HG03432 (cell line): ENCODE data around the gene SLC18A3.

ENCODE experiments used
- ATAC-seq: cut with Tn5 transposase; IDR thresholded peaks from one replicate; pipeline ENCODE4 v1.9.1; 2021; ENCODE audit warnings: mild to moderate bottlenecking, moderate library complexity; ENCODE audit not compliant: unreplicated experiment

The SLC18A3 gene

DNA sequence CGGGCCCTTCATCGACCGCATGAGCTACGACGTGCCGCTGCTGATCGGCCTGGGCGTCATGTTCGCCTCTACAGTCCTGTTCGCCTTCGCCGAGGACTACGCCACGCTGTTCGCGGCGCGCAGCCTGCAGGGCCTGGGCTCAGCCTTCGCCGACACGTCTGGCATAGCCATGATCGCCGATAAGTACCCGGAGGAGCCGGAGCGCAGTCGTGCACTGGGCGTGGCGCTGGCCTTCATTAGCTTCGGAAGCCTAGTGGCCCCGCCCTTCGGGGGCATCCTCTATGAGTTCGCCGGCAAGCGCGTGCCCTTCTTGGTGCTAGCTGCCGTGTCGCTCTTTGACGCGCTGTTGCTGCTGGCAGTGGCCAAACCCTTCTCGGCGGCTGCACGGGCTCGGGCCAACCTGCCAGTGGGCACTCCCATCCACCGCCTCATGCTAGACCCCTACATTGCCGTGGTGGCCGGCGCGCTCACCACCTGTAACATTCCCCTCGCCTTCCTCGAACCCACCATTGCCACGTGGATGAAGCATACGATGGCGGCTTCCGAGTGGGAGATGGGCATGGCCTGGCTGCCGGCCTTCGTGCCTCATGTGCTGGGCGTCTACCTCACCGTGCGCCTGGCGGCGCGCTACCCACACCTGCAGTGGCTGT is 1.2 kb downstream of the SLC18A3 start:
- ATAC-seq = no peak

DNA sequence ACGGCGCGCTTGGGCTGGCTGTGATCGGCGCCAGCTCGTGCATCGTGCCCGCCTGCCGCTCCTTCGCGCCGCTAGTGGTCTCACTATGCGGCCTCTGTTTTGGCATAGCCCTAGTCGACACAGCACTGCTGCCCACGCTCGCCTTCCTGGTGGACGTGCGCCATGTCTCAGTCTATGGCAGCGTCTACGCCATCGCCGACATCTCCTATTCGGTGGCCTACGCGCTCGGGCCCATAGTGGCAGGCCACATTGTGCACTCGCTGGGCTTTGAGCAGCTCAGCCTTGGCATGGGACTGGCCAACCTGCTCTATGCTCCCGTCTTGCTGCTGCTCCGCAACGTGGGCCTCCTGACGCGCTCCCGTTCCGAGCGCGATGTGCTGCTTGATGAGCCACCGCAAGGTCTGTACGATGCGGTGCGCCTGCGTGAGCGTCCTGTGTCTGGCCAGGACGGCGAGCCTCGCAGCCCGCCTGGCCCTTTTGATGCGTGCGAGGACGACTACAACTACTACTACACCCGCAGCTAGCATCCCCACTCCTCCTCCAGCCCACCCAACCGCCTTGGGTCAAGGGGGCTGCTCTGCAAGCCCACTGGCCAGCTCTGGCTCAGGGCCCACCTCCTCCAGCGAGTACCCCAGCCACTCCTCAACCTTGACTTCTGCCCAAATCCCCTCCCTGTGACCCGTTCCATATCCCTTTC is 1.9 kb downstream of the SLC18A3 start:
- ATAC-seq = no peak

DNA sequence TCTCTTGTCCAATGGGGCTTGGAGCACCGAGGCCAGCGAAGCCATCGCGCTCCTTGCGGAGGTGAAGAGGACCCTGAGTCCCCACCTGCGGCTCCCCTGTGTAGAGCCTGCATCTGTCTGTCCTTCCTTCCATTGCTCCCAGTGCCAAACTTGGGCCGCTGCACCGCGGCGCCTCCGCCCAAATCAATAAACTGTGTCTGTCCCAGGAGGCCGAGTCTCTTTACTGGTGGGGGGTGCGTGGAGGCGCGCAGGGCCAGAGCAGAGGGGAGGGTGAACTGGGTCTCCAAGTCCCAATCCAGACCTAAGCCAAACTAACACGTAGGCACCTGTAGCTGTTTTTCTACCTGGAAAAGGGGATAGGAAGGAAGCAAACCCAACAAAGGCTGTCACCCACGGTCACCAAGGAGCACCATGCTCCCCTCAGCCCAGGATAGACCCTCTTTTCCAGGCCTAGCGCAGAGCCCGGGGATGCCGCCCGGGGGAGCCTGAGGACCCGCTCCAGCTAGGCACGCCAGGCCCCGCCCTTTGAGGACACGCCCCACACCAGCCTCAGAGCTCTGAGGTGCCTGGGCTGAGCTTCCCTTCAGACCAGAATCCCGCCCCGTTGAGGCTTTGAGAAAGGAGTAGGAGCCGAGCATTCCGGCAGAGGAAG is 2.5 kb downstream of the SLC18A3 start:
- no peak for ATAC-seq

DNA sequence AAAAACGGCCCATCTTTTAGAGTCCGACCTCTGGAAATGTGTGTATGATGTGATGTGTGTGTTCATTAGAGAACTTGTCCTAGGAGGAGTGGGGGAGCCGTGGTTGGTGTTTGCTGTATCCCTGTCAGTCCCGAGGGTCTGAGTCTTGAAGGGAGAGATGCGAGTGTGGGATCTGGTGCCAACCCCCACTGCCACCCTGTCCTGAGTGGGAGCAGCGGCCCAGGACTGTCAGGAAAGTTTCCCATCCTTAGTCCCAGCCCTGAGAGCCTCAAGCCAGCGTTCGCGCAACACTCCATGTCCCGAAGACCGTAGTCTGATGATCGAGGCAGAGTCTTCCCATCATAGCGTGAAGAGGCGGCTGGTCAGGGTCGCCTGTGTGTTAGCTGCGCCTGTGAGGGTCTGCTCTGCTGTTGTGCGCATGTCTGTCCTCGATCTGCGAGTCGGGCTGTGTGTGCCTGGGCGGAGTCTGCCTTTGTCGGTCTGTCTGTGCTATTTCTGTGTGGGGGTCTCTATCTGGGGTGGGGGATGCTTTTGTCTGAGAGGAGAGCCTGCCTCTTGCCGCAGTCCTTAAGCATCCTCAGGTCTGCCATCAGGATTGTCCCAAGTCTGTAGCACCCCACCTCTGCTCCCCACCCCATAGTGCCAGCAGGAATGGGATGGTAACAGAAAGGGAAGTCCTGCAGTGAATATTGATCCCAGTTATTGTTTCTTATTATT is 3.2 kb downstream of the SLC18A3 start:
- no peak for ATAC-seq

DNA sequence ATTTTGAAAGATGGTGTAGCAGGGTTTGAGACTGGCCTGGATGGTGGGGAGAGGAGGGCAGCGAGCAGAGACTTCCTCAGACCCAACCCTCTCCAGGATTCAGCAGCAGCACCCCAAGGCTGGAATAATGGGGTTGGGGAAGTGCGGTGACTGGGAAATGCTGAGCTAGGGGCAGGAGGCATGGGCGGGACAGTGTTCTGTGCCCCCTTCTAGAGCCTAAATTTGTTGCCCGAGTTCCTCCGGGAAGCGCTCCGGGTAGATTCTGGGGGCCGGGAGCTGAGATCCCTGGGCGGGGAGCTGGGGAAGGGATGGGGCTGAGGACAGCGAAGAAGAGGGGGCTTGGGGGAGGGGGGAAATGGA is 3.8 kb downstream of the SLC18A3 start, which contains the start of gene CHAT:
Gene CHAT (plus strand): TSS at position 156 of the 360 bp plus-strand sequence. CDS start 153 bp downstream, at position 309.
- no peak for ATAC-seq

DNA sequence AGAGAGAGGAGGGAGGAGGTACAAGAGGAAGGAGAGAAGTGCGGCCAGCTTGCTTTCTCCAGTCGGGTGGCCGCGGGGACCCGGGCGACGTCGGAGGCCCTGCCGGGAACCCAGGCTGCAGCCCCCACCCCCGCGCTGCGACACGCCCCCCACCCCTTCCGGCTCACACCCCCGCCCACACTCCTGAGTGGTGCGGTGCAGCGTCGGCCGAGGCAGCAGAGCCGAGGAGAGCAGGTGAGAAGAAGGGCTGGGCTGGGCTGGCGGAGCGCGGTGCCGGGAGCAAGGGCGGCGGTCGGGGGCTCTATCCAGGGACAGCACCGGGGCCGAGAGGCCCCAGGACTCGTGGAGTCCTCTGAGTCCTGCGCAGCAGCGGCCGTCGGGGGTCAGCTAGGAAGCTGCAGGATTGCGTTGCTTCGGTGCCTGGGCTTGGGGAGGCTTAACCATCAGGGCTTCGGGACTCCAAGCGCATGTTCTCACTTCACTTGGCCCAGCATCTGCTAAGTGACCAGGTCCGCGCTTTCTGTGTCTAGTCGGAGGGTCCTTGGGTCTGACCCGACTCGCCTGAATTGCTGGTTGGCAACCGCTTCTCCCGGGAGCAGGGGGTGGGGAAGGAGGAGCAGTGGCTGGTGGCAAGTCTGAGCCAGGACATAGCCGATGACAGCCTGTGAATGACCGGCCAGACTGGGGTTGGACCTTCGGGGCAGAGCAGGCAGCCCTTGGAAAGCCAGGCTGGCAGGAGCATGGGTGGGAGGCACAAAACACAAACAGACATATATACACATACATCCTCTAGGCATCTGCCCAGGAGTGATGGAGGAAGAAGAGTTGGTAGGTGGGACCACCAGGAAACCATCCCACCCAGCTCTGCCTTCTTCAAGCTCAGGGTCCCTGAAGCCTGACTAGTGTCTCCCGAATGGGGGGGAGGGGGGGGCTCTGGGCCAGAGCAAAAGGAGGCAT is 4.4 kb downstream of the SLC18A3 start:
- ATAC-seq = no peak

DNA sequence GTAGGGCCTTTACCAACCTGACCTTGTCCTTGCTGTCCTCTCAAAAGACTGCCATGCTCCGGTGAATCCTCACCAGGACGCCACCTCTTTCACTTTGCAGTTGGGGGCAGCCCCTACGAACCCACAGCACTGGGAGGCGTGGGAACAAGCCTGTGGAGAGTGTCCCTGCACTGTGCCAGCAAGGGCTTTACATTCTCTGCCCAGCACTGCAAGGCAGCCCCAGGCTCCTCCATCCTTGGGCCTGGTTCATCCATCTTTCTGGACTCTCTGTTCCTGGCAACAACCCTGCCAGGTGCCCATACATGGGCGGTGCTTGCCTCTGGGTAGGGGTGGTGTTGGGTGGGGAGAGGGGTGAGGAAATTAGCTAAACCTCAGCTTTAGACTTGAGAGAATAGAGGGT is 5.1 kb downstream of the SLC18A3 start:
- no peak for ATAC-seq

DNA sequence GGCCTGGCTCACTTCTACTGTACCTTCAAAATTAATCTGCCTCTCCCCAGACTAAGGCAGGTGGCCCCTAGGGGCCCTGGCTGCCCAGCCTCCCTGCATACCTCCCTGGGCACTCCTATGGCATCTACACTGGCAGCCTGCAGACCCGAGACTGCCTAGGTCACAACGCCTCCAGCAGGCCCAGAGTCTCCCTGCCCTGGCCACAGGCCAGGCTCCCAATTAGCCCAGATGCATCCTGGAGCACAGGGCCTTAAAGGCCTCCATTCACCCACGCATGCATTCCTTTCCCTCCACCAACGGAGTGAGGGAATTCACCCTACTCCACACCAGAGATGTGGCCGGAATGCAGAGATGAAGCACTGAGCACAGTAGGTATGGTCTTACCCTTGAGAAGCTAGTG is 5.6 kb downstream of the SLC18A3 start:
- ATAC-seq = no peak

DNA sequence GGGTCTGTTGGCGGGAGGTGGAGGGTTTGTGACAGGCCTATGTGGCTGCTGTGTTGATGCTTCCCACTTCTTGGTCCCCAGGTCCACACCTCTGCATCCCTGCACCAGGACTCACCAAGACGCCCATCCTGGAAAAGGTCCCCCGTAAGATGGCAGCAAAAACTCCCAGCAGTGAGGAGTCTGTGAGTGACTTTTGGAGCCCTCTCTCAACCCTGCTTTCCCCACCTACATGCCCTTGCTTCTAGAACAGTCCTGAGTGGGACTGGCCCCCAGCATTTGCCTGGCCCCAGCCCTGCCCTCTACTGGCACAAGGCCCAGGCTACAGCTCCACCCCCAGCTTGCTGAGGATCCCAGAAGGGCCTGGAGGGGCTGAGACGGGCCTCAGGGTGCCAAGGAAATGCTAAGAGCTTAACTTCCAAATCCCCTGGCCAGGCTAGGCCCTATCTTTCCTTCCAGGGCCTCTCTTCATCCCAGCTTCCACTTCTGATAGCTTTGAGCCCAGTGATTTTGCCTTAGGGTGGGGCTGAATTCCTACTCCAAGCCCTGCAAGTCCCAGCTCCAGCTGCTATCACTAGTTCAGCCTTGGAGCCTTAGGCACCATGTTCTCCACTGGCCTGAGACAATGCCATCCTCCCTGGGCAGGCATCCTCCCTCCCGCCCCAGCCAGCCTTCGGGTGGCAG is 6.5 kb downstream of the SLC18A3 start:
- ATAC-seq = no peak

DNA sequence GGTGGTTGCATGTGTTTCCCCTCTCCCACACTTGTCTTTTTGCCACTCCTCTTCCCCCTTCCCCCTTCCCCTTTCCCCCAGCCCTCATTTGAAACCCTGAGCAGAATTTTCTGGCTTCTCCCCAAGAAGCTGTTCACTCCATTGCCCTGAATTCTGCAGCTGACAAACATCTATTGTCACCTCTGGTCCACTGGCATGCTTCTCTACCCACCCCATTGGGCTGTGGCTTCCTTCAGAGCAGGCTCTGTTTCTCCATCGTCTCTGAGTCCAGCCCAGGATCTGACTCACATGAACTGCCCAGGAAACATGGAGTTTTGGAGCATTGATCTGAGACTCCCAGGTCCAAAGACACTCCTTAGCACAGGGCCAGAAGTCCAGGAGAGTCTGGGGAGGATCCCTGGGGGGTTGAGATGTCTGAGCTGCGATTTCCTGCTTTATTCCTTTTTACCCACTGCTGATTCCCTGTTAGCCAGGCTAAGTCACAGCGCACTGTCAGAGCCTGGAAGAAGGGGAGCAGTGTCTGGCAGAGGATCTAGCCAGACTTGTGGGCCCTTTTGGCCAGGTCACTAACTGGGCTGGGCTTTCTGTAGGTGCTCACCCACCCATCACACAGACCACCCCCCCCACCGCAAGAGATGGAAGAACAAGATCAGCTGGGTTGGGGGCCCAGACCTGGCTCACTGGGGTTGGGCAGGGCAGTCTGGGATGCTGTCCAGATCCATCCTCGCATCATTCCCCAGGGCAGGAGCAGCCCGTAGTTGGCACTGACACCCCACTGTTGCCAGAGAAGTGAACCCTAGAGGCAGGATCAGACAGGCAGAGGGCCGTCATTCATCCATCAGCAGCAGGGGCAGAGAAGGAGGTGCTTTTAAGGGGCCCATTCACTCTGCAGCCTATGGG is 7.3 kb downstream of the SLC18A3 start:
- no peak for ATAC-seq

DNA sequence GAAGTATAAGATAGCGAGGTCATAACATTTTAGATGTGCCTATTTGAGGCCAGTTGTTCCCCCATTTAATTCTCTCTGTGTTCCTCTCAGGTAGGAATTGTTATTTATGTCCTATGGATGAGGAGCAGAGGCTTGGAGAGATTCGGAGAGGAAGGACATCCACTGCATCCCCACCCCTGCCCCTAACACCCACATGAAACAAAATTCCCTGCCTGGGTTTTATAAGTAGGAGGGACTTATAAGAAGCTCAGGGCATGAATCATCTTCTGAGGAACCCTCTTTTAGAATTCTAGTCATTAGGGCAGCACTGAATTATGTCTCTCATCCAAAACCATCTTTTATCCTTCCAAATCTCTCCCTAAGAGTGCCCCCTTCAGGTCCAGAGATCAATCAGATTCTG is 8.7 kb downstream of the SLC18A3 start:
- ATAC-seq = no peak

DNA sequence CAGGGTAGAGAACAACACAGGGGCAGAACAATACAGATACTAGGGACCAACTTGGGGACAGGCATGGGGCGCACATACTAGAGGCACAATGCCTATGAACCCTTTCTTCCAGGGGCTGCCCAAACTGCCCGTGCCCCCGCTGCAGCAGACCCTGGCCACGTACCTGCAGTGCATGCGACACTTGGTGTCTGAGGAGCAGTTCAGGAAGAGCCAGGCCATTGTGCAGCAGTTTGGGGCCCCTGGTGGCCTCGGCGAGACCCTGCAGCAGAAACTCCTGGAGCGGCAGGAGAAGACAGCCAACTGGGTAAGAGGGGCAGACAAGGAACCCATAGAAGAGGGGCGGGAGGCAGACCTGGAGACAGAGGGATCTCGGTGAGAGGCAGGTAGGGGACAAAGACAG is 9.5 kb downstream of the SLC18A3 start:
- ATAC-seq = no peak

DNA sequence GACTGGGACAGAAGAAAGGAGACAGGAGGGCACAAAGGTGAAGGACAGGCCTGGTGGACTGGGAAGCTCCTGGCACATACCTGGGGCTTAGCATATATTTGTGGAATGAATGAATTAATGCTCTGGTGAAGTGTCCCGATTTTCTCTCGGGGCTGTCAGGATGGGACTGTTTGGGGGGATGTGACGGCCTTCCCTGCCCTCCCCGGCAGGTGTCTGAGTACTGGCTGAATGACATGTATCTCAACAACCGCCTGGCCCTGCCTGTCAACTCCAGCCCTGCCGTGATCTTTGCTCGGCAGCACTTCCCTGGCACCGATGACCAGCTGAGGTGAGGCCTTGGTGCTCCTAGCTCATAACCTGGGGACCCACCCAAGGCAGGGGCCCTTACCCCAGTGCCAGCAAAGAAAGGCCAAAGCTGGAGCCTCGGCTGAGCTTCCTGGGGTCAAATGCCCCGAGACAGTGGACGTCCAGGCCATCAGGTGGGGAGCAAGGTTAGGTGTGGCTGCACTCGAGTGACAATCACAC is 10.2 kb downstream of the SLC18A3 start:
- ATAC-seq = no peak

DNA sequence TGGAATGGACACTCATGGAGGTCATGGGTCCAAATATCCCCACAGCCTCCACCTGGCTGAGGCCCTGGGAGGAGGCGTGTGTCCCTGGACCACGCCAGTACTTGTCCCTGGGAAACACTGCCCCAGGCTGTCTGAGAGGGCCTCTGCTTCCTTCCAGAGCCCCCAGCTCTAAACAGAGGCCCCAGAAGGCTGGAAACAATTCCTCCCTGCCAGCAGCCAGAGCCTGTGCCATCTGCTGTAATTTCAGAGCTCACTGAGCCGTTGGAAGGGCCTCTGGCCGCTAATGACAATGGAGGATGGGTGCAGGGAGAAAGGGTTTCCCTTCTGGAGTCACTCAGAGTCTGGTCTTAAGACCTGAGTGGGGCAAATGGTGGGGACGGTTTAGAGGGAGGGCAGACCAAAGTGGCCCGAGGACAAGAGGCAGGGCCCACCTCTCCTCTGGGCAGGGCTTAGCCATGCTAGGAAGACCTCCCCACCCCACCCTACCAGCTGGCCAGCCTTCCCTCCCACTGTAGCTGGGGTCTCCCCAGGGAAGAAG is 10.8 kb downstream of the SLC18A3 start:
- ATAC-seq = no peak

DNA sequence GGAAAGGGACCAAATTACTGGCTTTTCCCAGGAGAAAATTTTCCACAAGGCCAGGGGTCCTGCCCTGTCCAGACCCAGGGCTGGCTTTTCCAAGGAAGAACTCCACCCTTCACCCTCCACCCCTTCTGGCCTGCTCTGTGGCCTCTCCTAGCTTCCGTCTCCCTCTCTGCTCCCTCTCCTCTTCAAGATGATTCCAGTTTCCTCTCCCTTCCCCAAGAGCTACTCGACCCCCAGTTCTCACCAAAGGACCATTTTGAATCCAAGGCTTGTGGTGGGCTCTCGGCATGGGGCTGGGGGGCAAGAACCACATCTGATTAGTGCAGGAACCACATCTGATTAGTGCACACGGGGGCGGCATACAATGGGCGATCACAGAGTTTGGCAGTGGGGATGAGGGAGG is 11.5 kb downstream of the SLC18A3 start:
- no peak for ATAC-seq

DNA sequence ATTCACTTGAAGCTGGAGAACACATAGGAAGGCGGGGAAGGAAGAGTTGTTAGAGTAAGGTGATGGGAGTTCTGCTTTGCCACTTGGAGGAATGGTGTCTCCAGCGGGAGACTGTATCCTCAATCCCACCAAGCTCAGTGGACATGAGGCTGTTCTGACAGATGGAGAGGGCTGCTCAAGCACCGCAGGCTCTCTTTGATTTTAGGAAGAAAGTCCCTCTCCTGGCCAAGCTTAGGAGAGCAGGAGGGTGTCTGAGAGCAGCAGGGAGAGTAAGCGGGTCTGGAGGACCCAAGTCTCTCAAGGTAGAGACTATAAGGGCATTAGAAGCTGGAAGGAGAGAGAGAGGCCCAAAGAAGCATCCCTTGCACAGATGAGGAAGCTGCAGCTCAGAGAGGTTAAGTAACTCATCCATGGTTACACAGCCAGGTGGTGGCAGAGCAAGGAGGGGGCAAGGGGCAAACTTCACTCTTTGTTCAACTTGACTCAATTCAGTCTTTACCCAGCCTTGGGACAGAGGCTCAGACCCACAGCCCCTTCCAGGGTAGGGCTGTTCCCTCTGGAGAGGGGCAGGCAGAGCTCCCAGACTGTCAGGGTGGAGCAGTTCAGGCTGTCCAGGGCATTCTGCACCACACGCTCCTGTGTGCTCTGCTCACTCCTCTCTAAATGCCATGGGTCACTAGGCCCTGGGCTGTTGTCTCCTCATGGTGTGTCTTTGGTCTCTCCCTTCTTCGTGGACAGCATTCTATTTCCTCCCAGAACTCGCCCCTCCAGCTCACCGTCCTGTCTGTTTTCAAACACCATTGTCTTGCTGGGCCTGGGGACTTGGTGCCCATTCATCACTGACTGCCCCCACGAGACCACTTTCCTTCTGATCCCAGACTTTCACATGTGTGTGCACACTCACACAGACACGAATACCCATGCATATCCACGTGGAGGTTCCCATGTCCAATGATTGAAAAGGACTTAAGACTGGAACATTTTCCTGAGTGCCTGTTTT is 12.6 kb downstream of the SLC18A3 start:
- no peak for ATAC-seq

DNA sequence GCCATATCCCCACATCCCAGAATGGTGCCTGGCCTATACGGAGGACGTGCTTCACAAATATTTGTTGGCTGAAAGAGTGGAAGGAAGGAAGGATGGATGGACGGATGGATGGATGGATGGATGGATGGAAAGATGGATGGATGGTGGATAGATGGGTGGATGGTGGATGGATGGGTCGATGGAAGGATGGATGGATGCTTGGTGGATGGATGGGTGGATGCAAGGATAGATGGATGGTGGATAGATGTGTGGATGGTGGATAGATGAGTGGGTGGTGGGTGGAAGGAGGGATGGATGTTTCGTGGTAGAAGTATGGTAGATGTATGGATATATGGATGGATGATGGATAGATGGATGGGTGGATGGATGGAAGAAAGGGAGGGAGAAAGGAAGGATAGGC is 14.5 kb downstream of the SLC18A3 start:
- no peak for ATAC-seq
